ENCODE measurements around the gene GIPC2. TPM values are rescaled to one million over a fixed set of nuclear protein-coding genes. Genes with fewer than 3 reads are reported as not detected.

The GIPC2 gene
- total RNA-seq, 4 donors from 2014 or later: 4.2 to 5.9 (median 4.5) TPM

DNA sequence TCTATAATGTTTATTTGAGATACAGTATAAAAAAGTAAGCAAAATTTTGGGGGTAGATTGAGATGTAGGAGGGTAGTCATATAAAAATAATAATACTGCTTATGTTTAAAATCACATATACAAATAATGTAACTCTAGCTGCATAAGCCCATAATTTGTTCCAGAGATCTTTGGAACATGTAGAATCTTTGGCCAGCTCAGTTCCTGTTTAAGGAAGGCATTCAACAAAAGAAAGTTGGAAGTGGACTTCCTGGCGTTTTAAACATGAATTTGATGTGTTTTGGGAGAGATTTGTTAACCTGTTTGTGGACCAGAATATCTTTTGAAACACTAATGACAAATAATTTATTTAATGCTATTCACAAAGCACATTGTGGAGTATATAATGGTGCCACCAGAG, 27.7 kb downstream of the GIPC2 start:
- Histone ChIP-seq H3K27ac (no peak overlapping the region), H3K27me3 (no peaks in the 10 kb centered on the region), H3K4me1 (peaks cover 2% of the 10 kb centered on the region), H3K9me3 (no peaks in the 10 kb centered on the region), H3K36me3 (no peaks in the 10 kb centered on the region), H3K4me3 (no peak overlapping the region)
- WGBS: 64% methylated on average over 1 of the region's 1 CpG
- no peak for DNase-seq (ENCODE audit: low spot score in 2 of 2)
- TF ChIP-seq, protein P1, sequence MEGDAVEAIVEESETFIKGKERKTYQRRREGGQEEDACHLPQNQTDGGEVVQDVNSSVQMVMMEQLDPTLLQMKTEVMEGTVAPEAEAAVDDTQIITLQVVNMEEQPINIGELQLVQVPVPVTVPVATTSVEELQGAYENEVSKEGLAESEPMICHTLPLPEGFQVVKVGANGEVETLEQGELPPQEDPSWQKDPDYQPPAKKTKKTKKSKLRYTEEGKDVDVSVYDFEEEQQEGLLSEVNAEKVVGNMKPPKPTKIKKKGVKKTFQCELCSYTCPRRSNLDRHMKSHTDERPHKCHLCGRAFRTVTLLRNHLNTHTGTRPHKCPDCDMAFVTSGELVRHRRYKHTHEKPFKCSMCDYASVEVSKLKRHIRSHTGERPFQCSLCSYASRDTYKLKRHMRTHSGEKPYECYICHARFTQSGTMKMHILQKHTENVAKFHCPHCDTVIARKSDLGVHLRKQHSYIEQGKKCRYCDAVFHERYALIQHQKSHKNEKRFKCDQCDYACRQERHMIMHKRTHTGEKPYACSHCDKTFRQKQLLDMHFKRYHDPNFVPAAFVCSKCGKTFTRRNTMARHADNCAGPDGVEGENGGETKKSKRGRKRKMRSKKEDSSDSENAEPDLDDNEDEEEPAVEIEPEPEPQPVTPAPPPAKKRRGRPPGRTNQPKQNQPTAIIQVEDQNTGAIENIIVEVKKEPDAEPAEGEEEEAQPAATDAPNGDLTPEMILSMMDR (IDR thresholded peaks at IDR 0.05): no peak

- Histone ChIP-seq H3K27ac (no peak overlapping the region), H3K36me3 (no peaks in the 10 kb centered on the region), H3K4me3 (no peak overlapping the region), H3K4me1 (peaks cover 5% of the 10 kb centered on the region), H3K27me3 (no peaks in the 10 kb centered on the region), H3K9me3 (no peaks in the 10 kb centered on the region)
- no peak for DNase-seq (ENCODE audit: low spot score in 2 of 2)
- 82% methylated on average over 3 of the region's 3 CpGs for WGBS
- TF ChIP-seq, protein P1 (IDR thresholded peaks at IDR 0.05): no peak
- no peak for TF ChIP-seq EP300 (IDR thresholded peaks at IDR 0.05)
- no peak for TF ChIP-seq POLR2AphosphoS5 (IDR thresholded peaks at IDR 0.05)
- TF ChIP-seq POLR2A (IDR thresholded peaks at IDR 0.05): no peak
These were observed 29.9 kb downstream of the GIPC2 start for GRCh38 chr1:78075621-78076020.

DNA sequence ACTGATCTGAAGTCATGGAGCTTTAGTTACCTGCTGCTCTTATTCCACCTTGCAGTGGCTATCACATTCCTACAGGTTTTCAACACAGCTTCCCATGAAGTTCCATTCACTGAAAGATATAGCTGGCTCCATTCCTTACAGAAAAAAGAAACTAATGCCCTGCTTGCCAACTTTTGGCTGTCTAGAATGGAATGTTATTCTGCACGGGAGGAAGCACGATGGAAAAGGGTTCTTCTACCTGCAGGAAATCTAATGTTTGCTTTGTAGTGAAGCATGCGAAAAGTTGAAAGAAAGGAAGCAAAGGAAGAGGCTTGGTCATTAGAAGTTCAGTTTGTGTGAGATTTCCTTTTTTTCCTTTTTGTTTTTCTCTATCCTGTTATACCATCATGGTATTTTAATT, 32.6 kb downstream of the GIPC2 start:
- no peak overlapping the region for H3K4me3 ChIP-seq
- TF ChIP-seq POLR2A (IDR thresholded peaks at IDR 0.05): no peak
- TF ChIP-seq, protein P1 (IDR thresholded peaks at IDR 0.05): no peak
- no peak for TF ChIP-seq POLR2AphosphoS5 (IDR thresholded peaks at IDR 0.05)
- TF ChIP-seq EP300 (IDR thresholded peaks at IDR 0.05): no peak
- H3K27ac ChIP-seq: no peak overlapping the region
- H3K36me3 ChIP-seq: no peaks in the 10 kb centered on the region
- H3K4me1 ChIP-seq: peaks cover 2% of the 10 kb centered on the region
- H3K27me3 ChIP-seq: no peaks in the 10 kb centered on the region
- no peaks in the 10 kb centered on the region for H3K9me3 ChIP-seq
- WGBS: 54% methylated on average over 3 of the region's 3 CpGs
- no peak for DNase-seq (ENCODE audit: low spot score in 2 of 2)

GRCh38 chr1:78079580-78079979, 33.8 kb downstream of the GIPC2 start:
- no peak for DNase-seq (ENCODE audit: low spot score in 2 of 2)
- H3K27me3 ChIP-seq: no peaks in the 10 kb centered on the region
- H3K27ac ChIP-seq: no peak overlapping the region
- H3K36me3 ChIP-seq: no peaks in the 10 kb centered on the region
- WGBS: 90% methylated on average over 2 of the region's 2 CpGs
- peaks cover 2% of the 10 kb centered on the region for H3K4me1 ChIP-seq
- no peaks in the 10 kb centered on the region for H3K9me3 ChIP-seq
- no peak for TF ChIP-seq POLR2A (IDR thresholded peaks at IDR 0.05)
- TF ChIP-seq POLR2AphosphoS5 (IDR thresholded peaks at IDR 0.05): no peak
- no peak for TF ChIP-seq EP300 (IDR thresholded peaks at IDR 0.05)
- TF ChIP-seq, protein P1 (IDR thresholded peaks at IDR 0.05): no peak
- no peak overlapping the region for H3K4me3 ChIP-seq

GRCh38 chr1:78080767-78081166, 35.0 kb downstream of the GIPC2 start:
- no peak overlapping the region for H3K4me3 ChIP-seq
- peaks cover 2% of the 10 kb centered on the region for H3K4me1 ChIP-seq
- no peak for DNase-seq (ENCODE audit: low spot score in 2 of 2)
- no peaks in the 10 kb centered on the region for H3K36me3 ChIP-seq
- H3K9me3 ChIP-seq: no peaks in the 10 kb centered on the region
- WGBS: 87% methylated on average over 2 of the region's 2 CpGs
- TF ChIP-seq EP300 (IDR thresholded peaks at IDR 0.05) (no peak), POLR2AphosphoS5 (IDR thresholded peaks at IDR 0.05) (no peak), POLR2A (IDR thresholded peaks at IDR 0.05) (no peak)
- TF ChIP-seq, protein P1 (IDR thresholded peaks at IDR 0.05): no peak
- no peaks in the 10 kb centered on the region for H3K27me3 ChIP-seq
- H3K27ac ChIP-seq: no peak overlapping the region

Measured in suprapubic skin (tissue), 4 donors.